HCT116 (cell line): ENCODE measurements around the gene NTHL1. TPM values are rescaled to one million over a fixed set of nuclear protein-coding genes. Genes with fewer than 3 reads are reported as not detected.
A peak's percentile ranks its signal among the peaks of the same experiment; 100 is the strongest.

Experiments
- ATAC-seq: fragments of 200-7000 bp; cut with Tn5 transposase; 2 replicates; pipeline ENCODE4 v1.9.1; 2020; ENCODE audit warnings: mild to moderate bottlenecking, moderate library complexity
- BruUV-seq: library from RNA; stranded (reverse); fragments of 400-500 nt; replicated peaks from 2 replicates; lab custom pipeline; 2021; lab: Mats Ljungman, UMichigan
- CTCF ChIA-PET: fragments of 300-600 bp; sonication (Branson Sonifier 250); formaldehyde crosslinking; loops from one replicate; lab custom pipeline; 2021; ENCODE audit warnings: antibody characterized with exemption; lab: Charles Lee
- POLR2A ChIA-PET: fragments of 300-600, 350-600 bp; sonication (Branson Sonifier 250); formaldehyde crosslinking; loops from one replicate; lab custom pipeline; 2021; ENCODE audit warnings: antibody characterized with exemption; lab: Charles Lee
- RAD21 ChIA-PET, 2 experiments: fragments of 300-600 bp; sonication (Branson Sonifier 250); formaldehyde crosslinking; loops; one replicate each; lab custom pipeline; 2023; ENCODE audit warnings: low total read pairs in 2 of 2; ENCODE audit not compliant: uncharacterized antibody in 2 of 2, unreplicated experiment in 2 of 2, low non-redundant PET in 1 of 2; lab: Charles Lee
- DNase-seq: peaks from one replicate; pipeline ENCODE4 v3.0.0-alpha.2; 2010; ENCODE audit warnings: low read depth, low spot score
- H2AFZ ChIP-seq: fragments of 200-600 bp; shearing (Covaris generic), sonication (generic); 2 replicates; pipeline ENCODE4 v1.6.1; 2017; ENCODE audit warnings: low read depth, mixed run types, mixed read lengths, antibody characterized with exemption, low read length; ENCODE audit not compliant: poor library complexity, severe bottlenecking
- H3K27ac ChIP-seq: 2 replicates; pipeline ENCODE4 v1.5.1; 2012; ENCODE audit warnings: low read depth, low read length
- H3K27me3 ChIP-seq: fragments of 200-600 bp; sonication (generic); 2 replicates; pipeline ENCODE4 v1.6.1; 2016; ENCODE audit warnings: mixed run types, low read length, mixed read lengths; ENCODE audit not compliant: insufficient read depth
- H3K36me3 ChIP-seq, 2 experiments: fragments of 200-500 bp in 1 of 2; fragments of 200-600 bp in 1 of 2; sonication (Bioruptor generic) in 1 of 2; sonication (generic) in 1 of 2; 2 replicates each; pipeline versions ENCODE4 v1.5.1 to v1.6.1; 2014 to 2016; ENCODE audit warnings: low read length in 2 of 2, inconsistent platforms in 1 of 2, mixed read lengths in 1 of 2, mixed run types in 1 of 2; ENCODE audit not compliant: insufficient read depth in 2 of 2, control insufficient read depth in 1 of 2
- H3K4me1 ChIP-seq, 2 experiments: fragments of 200-600 bp in 1 of 2; sonication (generic) in 1 of 2; 2 replicates each; pipeline versions ENCODE4 v1.5.1 to v1.6.1; 2012 to 2017; ENCODE audit warnings: low read length in 2 of 2, inconsistent platforms in 1 of 2, mild to moderate bottlenecking in 1 of 2, mixed read lengths in 1 of 2, mixed run types in 1 of 2, moderate library complexity in 1 of 2; ENCODE audit not compliant: insufficient read depth in 2 of 2, control insufficient read depth in 1 of 2
- H3K4me2 ChIP-seq: fragments of 200-600 bp; sonication (generic); 2 replicates; pipeline ENCODE4 v1.6.1; 2017; ENCODE audit warnings: mixed run types, low read length, mixed read lengths
- H3K4me3 ChIP-seq, 2 experiments: fragments of 200-600 bp in 1 of 2; sonication (generic) in 1 of 2; replicated peaks in 1 of 2; 2 replicates each; pipeline ENCODE4 v1.5.1; 2011 to 2016; ENCODE audit warnings: low read length in 2 of 2, control low read depth in 1 of 2, low read depth in 1 of 2, mild to moderate bottlenecking in 1 of 2, mixed read lengths in 1 of 2, mixed run types in 1 of 2
- H3K79me2 ChIP-seq: fragments of 200-600 bp; sonication (generic); 2 replicates; pipeline ENCODE4 v1.6.1; 2017; ENCODE audit warnings: mild to moderate bottlenecking, mixed run types, low read length, moderate library complexity, mixed read lengths; ENCODE audit not compliant: insufficient read depth
- H3K9ac ChIP-seq: fragments of 200-600 bp; sonication (generic); 2 replicates; pipeline ENCODE4 v1.6.1; 2016; ENCODE audit warnings: low read length, mixed read lengths
- H3K9me2 ChIP-seq: fragments of 200-600 bp; sonication (generic), shearing (Covaris generic); 2 replicates; pipeline ENCODE4 v1.6.1; 2017; ENCODE audit warnings: mixed run types, mild to moderate bottlenecking, moderate library complexity; ENCODE audit not compliant: insufficient read depth
- H3K9me3 ChIP-seq, 2 experiments: fragments of 200-500 bp in 1 of 2; fragments of 200-600 bp in 1 of 2; sonication (Bioruptor generic) in 1 of 2; sonication (generic) in 1 of 2; 2 replicates each; pipeline ENCODE4 v1.6.1; 2014 to 2017; ENCODE audit warnings: low read length in 2 of 2, mixed read lengths in 2 of 2, inconsistent platforms in 1 of 2, low read depth in 1 of 2, mild to moderate bottlenecking in 1 of 2, mixed run types in 1 of 2, moderate library complexity in 1 of 2; ENCODE audit not compliant: control insufficient read depth in 1 of 2, insufficient read depth in 1 of 2
- H4K20me1 ChIP-seq: fragments of 200-600 bp; sonication (generic), shearing (Covaris generic); 2 replicates; pipeline ENCODE4 v1.6.1; 2017; ENCODE audit warnings: mixed run types, mild to moderate bottlenecking, moderate library complexity; ENCODE audit not compliant: insufficient read depth
- ATF3 ChIP-seq: IDR thresholded peaks from 2 replicates; pipeline ENCODE4 v1.6.1; 2012
- CBX3 ChIP-seq: IDR thresholded peaks from 2 replicates; pipeline ENCODE4 v1.6.1; 2012; ENCODE audit warnings: low read depth
- CEBPB ChIP-seq: IDR thresholded peaks from 2 replicates; pipeline ENCODE4 v1.6.1; 2012; ENCODE audit warnings: low read depth
- CTCF ChIP-seq, 3 experiments: fragments of 200-600 bp in 1 of 3; sonication (generic) in 1 of 3; IDR thresholded peaks in 2 of 3; conservative IDR thresholded peaks in 1 of 3; 2 replicates each; pipeline ENCODE4 v1.5.1; 2012 to 2017; ENCODE audit warnings: low read depth in 2 of 3, low read length in 2 of 3, antibody characterized with exemption in 1 of 3, borderline replicate concordance in 1 of 3, control low read depth in 1 of 3, mild to moderate bottlenecking in 1 of 3, mixed read lengths in 1 of 3, mixed run types in 1 of 3, moderate library complexity in 1 of 3; ENCODE audit not compliant: insufficient read depth in 1 of 3
- ELF1 ChIP-seq: IDR thresholded peaks from 2 replicates; pipeline ENCODE4 v1.6.1; 2012; ENCODE audit warnings: low read depth, borderline replicate concordance
- EZH2phosphoT487 ChIP-seq: fragments of 200-600 bp; IDR thresholded peaks from 2 replicates; pipeline ENCODE4 v1.6.1; 2018; ENCODE audit warnings: antibody characterized with exemption, borderline replicate concordance
- JUND ChIP-seq: IDR thresholded peaks from 2 replicates; pipeline ENCODE4 v1.6.1; 2012
- MAX ChIP-seq: IDR thresholded peaks from 2 replicates; pipeline ENCODE4 v1.6.1; 2012
- POLR2A ChIP-seq: IDR thresholded peaks from 2 replicates; pipeline ENCODE4 v1.7.0; 2011; ENCODE audit warnings: borderline replicate concordance; ENCODE audit not compliant: insufficient read depth, insufficient read length; ENCODE audit errors: extremely low read depth
- POLR2AphosphoS5 ChIP-seq: IDR thresholded peaks from 2 replicates; pipeline ENCODE4 v1.6.1; 2011; ENCODE audit warnings: mild to moderate bottlenecking, low read depth, low read length, moderate library complexity
- RAD21 ChIP-seq: IDR thresholded peaks from 2 replicates; pipeline ENCODE4 v1.6.1; 2012; ENCODE audit warnings: low read depth, mild to moderate bottlenecking
- REST ChIP-seq: IDR thresholded peaks from 2 replicates; pipeline ENCODE4 v1.6.1; 2012; ENCODE audit warnings: low read depth
- SP1 ChIP-seq: IDR thresholded peaks from 2 replicates; pipeline ENCODE4 v1.6.1; 2012; ENCODE audit warnings: low read depth
- SRF ChIP-seq: IDR thresholded peaks from 2 replicates; pipeline ENCODE4 v1.6.1; 2012; ENCODE audit warnings: low read depth
- TCF7L2 ChIP-seq: IDR thresholded peaks from 2 replicates; pipeline ENCODE4 v1.7.0; 2011; ENCODE audit warnings: borderline replicate concordance, inconsistent platforms; ENCODE audit not compliant: insufficient read depth, insufficient read length; ENCODE audit errors: extremely low read depth
- YY1 ChIP-seq: IDR thresholded peaks from 2 replicates; pipeline ENCODE4 v1.6.1; 2011; ENCODE audit warnings: low read length, low read depth, moderate library complexity, mild to moderate bottlenecking; ENCODE audit not compliant: insufficient replicate concordance; ENCODE audit errors: extremely low read depth
- ZFX ChIP-seq: fragments of 450-650 bp; IDR thresholded peaks from 2 replicates; pipeline ENCODE4 v1.6.1; 2017
- ZNF274 ChIP-seq: fragments of 200-500 bp; sonication (Bioruptor generic); IDR thresholded peaks from 2 replicates; pipeline ENCODE4 v1.6.1; 2014; ENCODE audit warnings: mild to moderate bottlenecking, low read depth, low read length, inconsistent platforms
- intact Hi-C: fragments of 100-400 bp; cut with micrococcal nuclease; formaldehyde crosslinking; loops from 2 replicates; pipeline ENCODE4 v1.10.0; 2022
- total RNA-seq: library from RNA; stranded (reverse); gene quantifications from one replicate; pipeline ENCODE4 v1.2.1, GENCODE V29; 2021; ENCODE audit not compliant: unreplicated experiment

NTHL1 gene
- total RNA-seq, 1 experiment from 2014 or later = 40.1 TPM

GRCh38 chr16:2042171-2042985 lies 5.3 kb downstream of the NTHL1 start:
- Histone ChIP-seq H3K9me3 (no peaks in the 10 kb centered on the region), H3K79me2 (no peaks in the 10 kb centered on the region; the same call in 1 of the 2 replicates), H3K9me2 (no peaks in the 10 kb centered on the region), H2AFZ (no peak overlapping the region), H4K20me1 (no peaks in the 10 kb centered on the region), H3K9ac (no peak overlapping the region), H3K27ac (no peak overlapping the region), H3K27me3 (no peaks in the 10 kb centered on the region), H3K4me1 (peaks cover 11 to 53% of the 10 kb centered on the region in 2 experiments; a peak in 3 of 4 replicates), H3K4me3 (no peak overlapping the region)
- BruUV-seq = no TSS peak
- ATAC-seq (no peak), DNase-seq (no peak)
- intact Hi-C loops = no loop called here
- RAD21 ChIA-PET = no interaction called here
- CTCF ChIA-PET = no interaction called here
- no peak for TF ChIP-seq ZNF274
- no peak for TF ChIP-seq YY1
- no peak for TF ChIP-seq CBX3
- no peak for TF ChIP-seq ATF3
- TF ChIP-seq ZFX = no peak
- no peak for TF ChIP-seq SRF
- no peak for TF ChIP-seq CTCF (IDR thresholded peaks at IDR 0.05 in 2 of 3, conservative IDR thresholded peaks at IDR 0.05 in 1 of 3; ENCODE audit: borderline replicate concordance in 1 of 3, insufficient read depth in 1 of 3, low read depth in 2 of 3, low read length in 2 of 3)
- no peak for TF ChIP-seq POLR2A
- no peak for TF ChIP-seq POLR2AphosphoS5
- TF ChIP-seq SP1 = no peak
- no peak for TF ChIP-seq MAX
- TF ChIP-seq REST = no peak
- TF ChIP-seq RAD21 = no peak
- TF ChIP-seq EZH2phosphoT487 = no peak
- no peak for TF ChIP-seq CEBPB
- no peak for TF ChIP-seq TCF7L2
- TF ChIP-seq ELF1 = no peak
- no peak for TF ChIP-seq JUND
- TF ChIP-seq, all 23 proteins: peak for 0
- Histone ChIP-seq H3K36me3 (no peaks in the 10 kb centered on the region), H3K4me2 (peak overlapping the region; percentile 17; the same call in 1 of the 2 replicates)
- POLR2A ChIA-PET = no interaction called here
